ENCODE data around the gene ASXL1. TPM values are rescaled to one million over a fixed set of nuclear protein-coding genes. Genes with fewer than 3 reads are reported as not detected.

Gene ASXL1
- polyA plus RNA-seq, 1 of the 3 experiments (the other 2 are of a cell fraction), result 36.6 TPM

DNA sequence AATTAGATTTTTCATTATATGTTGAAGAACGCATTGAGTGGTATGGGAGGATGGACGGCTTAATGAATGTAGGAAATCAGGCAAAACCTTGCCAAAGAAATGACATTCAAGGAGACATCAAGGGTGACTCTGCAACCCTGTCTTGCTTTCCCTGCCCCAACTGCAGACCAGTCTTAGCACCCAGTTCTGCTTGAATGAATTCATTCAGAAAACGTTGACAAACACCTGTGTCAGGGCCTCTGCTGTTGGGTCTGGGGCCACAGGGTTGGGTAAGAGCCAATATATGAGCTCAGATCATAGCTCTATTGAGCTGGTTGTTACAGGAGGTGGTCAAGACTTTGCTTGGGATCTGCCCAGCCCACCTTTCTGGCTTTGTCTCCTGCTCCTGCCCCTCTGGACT, 7.7 kb upstream of the ASXL1 start:
- Histone ChIP-seq H3K36me3 (replicated peaks in 1 of 2; ENCODE audit: control insufficient read depth in 1 of 2, insufficient read depth in 2 of 2, low read length in 1 of 2) (no peaks in the 10 kb centered on the region), H2AFZ (ENCODE audit: low read depth) (no peak overlapping the region), H3K79me2 (ENCODE audit: insufficient read depth) (no peaks in the 10 kb centered on the region), H3K4me2 (no peak overlapping the region), H3K9me3 (no peaks in the 10 kb centered on the region), H3K4me1 (ENCODE audit: control insufficient read depth in 1 of 2, insufficient read depth in 2 of 2, low read depth in 1 of 2, low read length in 1 of 2) (peaks cover 2 to 11% of the 10 kb centered on the region in 2 experiments; a peak in 3 of 4 replicates), H3K9me2 (no peaks in the 10 kb centered on the region), H3K27me3 (ENCODE audit: insufficient read depth) (no peaks in the 10 kb centered on the region), H3K4me3 (ENCODE audit: low read depth in 2 of 2, low read length in 1 of 2) (no peak overlapping the region), H3F3A (replicated peaks; ENCODE audit: insufficient read depth) (peaks cover 15% of the 10 kb centered on the region), H4K20me1 (ENCODE audit: insufficient read depth) (no peaks in the 10 kb centered on the region), H3K9ac (no peak overlapping the region), H3K27ac (ENCODE audit: low read depth in 2 of 2, low read length in 1 of 2) (no peak overlapping the region)
- WGBS (ENCODE audit: low lambda C conversion rate), result 78% methylated on average over 3 of the region's 3 CpGs
- no peak for DNase-seq
- ChIA-PET CTCF (interaction anchor here (0.8 to 1.3 kb wide), 2 partner anchors 14 to 41 kb away, joined by 3 to 5 read pairs; no protein-coding TSS in a partner anchor), POLR2A (no interaction called here)
- TF ChIP-seq RFX5 (IDR thresholded peaks at IDR 0.05; ENCODE audit: low read length) (no peak), YY1 (IDR thresholded peaks at IDR 0.05; ENCODE audit: low read depth) (no peak), FOSL2 (IDR thresholded peaks at IDR 0.05; ENCODE audit: borderline replicate concordance, low read depth) (no peak), NFIC (IDR thresholded peaks at IDR 0.05; ENCODE audit: borderline replicate concordance) (no peak)

DNA sequence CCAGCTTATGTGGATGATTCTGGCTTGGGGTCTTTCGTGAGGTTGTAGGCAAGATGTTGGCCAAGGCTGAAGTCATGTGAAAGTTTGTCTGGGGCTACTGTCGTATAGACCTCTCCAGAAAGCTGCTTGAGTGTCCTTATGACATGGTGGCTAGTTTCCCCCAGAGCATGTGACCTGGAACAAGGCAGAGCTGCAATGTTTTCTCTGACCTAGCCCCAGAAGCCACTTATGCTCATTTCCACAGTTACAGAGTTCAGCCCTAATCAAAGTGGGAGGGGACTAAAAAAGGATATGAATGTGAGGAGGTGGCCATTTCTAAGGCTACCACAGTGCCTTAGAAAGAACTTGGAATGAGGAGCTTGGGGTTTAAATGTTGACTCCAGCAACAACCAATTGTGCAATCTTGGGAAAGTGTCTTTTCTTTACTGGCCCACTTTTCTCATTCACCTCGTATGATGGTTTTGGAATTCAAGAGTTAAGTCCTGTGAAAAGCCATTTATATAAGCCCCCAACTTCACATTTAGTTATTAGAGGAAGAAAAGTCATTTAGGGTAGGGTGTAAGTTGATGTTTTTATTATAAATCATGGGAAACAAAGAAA, 5.9 kb upstream of the ASXL1 start:
- DNase-seq, result no peak
- H3K4me3 ChIP-seq (ENCODE audit: low read depth in 2 of 2, low read length in 1 of 2), result no peak overlapping the region
- peaks cover 32% of the 10 kb centered on the region for H3F3A ChIP-seq (replicated peaks; ENCODE audit: insufficient read depth)
- no peak overlapping the region for H3K4me2 ChIP-seq
- ChIA-PET CTCF (no interaction called here), POLR2A (no interaction called here)
- H3K4me1 ChIP-seq (ENCODE audit: control insufficient read depth in 1 of 2, insufficient read depth in 2 of 2, low read depth in 1 of 2, low read length in 1 of 2), result peaks cover 7 to 25% of the 10 kb centered on the region in 2 experiments; a peak in 3 of 4 replicates
- WGBS (ENCODE audit: low lambda C conversion rate), result 91% methylated on average over 3 of the region's 3 CpGs
- TF ChIP-seq, protein P1, sequence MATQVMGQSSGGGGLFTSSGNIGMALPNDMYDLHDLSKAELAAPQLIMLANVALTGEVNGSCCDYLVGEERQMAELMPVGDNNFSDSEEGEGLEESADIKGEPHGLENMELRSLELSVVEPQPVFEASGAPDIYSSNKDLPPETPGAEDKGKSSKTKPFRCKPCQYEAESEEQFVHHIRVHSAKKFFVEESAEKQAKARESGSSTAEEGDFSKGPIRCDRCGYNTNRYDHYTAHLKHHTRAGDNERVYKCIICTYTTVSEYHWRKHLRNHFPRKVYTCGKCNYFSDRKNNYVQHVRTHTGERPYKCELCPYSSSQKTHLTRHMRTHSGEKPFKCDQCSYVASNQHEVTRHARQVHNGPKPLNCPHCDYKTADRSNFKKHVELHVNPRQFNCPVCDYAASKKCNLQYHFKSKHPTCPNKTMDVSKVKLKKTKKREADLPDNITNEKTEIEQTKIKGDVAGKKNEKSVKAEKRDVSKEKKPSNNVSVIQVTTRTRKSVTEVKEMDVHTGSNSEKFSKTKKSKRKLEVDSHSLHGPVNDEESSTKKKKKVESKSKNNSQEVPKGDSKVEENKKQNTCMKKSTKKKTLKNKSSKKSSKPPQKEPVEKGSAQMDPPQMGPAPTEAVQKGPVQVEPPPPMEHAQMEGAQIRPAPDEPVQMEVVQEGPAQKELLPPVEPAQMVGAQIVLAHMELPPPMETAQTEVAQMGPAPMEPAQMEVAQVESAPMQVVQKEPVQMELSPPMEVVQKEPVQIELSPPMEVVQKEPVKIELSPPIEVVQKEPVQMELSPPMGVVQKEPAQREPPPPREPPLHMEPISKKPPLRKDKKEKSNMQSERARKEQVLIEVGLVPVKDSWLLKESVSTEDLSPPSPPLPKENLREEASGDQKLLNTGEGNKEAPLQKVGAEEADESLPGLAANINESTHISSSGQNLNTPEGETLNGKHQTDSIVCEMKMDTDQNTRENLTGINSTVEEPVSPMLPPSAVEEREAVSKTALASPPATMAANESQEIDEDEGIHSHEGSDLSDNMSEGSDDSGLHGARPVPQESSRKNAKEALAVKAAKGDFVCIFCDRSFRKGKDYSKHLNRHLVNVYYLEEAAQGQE (IDR thresholded peaks at IDR 0.05; ENCODE audit: low read depth, low read length), result no peak
- TF ChIP-seq TAF1 (IDR thresholded peaks at IDR 0.05; ENCODE audit: borderline replicate concordance, low read depth, low read length) (no peak), CHD2 (IDR thresholded peaks at IDR 0.05; ENCODE audit: low read length, partially characterized antibody) (no peak), FOXM1 (IDR thresholded peaks at IDR 0.05; ENCODE audit: low read depth) (no peak), ELF1 (IDR thresholded peaks at IDR 0.05) (no peak), RCOR1 (IDR thresholded peaks at IDR 0.05; ENCODE audit: low read length) (no peak), MEF2A (IDR thresholded peaks at IDR 0.05; ENCODE audit: borderline replicate concordance, low read depth) (no peak), SMC3 (IDR thresholded peaks at IDR 0.05; ENCODE audit: low read depth, low read length) (no peak), FOXJ3 (CRISPR knock-in tag; IDR thresholded peaks at IDR 0.05) (no peak), FOSL2 (IDR thresholded peaks at IDR 0.05; ENCODE audit: borderline replicate concordance, low read depth) (no peak), RXRA (IDR thresholded peaks at IDR 0.05; ENCODE audit: borderline replicate concordance, low read depth) (no peak), MXI1 (IDR thresholded peaks at IDR 0.05; ENCODE audit: low read depth, low read length) (no peak), TEAD4 (IDR thresholded peaks at IDR 0.05; ENCODE audit: borderline replicate concordance, insufficient read depth) (no peak), GABPA (IDR thresholded peaks at IDR 0.05; ENCODE audit: low read depth) (no peak), PBX3 (IDR thresholded peaks at IDR 0.05) (no peak), RFX5 (IDR thresholded peaks at IDR 0.05; ENCODE audit: low read length) (no peak), GATA2 (CRISPR knock-in tag; IDR thresholded peaks at IDR 0.05) (no peak)
- TF ChIP-seq, protein P2, sequence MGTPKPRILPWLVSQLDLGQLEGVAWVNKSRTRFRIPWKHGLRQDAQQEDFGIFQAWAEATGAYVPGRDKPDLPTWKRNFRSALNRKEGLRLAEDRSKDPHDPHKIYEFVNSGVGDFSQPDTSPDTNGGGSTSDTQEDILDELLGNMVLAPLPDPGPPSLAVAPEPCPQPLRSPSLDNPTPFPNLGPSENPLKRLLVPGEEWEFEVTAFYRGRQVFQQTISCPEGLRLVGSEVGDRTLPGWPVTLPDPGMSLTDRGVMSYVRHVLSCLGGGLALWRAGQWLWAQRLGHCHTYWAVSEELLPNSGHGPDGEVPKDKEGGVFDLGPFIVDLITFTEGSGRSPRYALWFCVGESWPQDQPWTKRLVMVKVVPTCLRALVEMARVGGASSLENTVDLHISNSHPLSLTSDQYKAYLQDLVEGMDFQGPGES (IDR thresholded peaks at IDR 0.05; ENCODE audit: low read depth, low read length), result no peak
- TF ChIP-seq, protein P3, sequence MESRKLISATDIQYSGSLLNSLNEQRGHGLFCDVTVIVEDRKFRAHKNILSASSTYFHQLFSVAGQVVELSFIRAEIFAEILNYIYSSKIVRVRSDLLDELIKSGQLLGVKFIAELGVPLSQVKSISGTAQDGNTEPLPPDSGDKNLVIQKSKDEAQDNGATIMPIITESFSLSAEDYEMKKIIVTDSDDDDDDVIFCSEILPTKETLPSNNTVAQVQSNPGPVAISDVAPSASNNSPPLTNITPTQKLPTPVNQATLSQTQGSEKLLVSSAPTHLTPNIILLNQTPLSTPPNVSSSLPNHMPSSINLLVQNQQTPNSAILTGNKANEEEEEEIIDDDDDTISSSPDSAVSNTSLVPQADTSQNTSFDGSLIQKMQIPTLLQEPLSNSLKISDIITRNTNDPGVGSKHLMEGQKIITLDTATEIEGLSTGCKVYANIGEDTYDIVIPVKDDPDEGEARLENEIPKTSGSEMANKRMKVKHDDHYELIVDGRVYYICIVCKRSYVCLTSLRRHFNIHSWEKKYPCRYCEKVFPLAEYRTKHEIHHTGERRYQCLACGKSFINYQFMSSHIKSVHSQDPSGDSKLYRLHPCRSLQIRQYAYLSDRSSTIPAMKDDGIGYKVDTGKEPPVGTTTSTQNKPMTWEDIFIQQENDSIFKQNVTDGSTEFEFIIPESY (IDR thresholded peaks at IDR 0.05; ENCODE audit: borderline replicate concordance, low read depth), result no peak
- no peaks in the 10 kb centered on the region for H3K27me3 ChIP-seq (ENCODE audit: insufficient read depth)
- H3K27ac ChIP-seq (ENCODE audit: low read depth in 2 of 2, low read length in 1 of 2), result no peak overlapping the region
- H3K9me2 ChIP-seq, result no peaks in the 10 kb centered on the region
- no peaks in the 10 kb centered on the region for H3K79me2 ChIP-seq (ENCODE audit: insufficient read depth)
- no peaks in the 10 kb centered on the region for H3K9me3 ChIP-seq
- H2AFZ ChIP-seq (ENCODE audit: low read depth), result no peak overlapping the region
- H3K36me3 ChIP-seq (replicated peaks in 1 of 2; ENCODE audit: control insufficient read depth in 1 of 2, insufficient read depth in 2 of 2, low read length in 1 of 2), result no peaks in the 10 kb centered on the region
- H3K9ac ChIP-seq, result no peak overlapping the region
- H4K20me1 ChIP-seq (ENCODE audit: insufficient read depth), result no peaks in the 10 kb centered on the region
